HL-60 (cell line): ENCODE results near the gene TRIM47.

Experiments
- DNase-seq, 2 experiments: peaks; one replicate each; pipeline ENCODE4 v3.0.0-alpha.2; 2010 to 2020; ENCODE audit warnings: low read depth in 1 of 2, low spot score in 1 of 2
- H3K27ac ChIP-seq: fragments of 250-450 bp; sonication (Bioruptor Pico); replicated peaks from 2 replicates; pipeline ENCODE4 v1.5.1; 2020; ENCODE audit warnings: mild to moderate bottlenecking, moderate library complexity
- H3K27me3 ChIP-seq: fragments of 250-450 bp; sonication (Bioruptor Pico); 2 replicates; pipeline ENCODE4 v1.5.1; 2021; ENCODE audit warnings: mild to moderate bottlenecking, moderate library complexity; ENCODE audit not compliant: insufficient read depth, poor library complexity, severe bottlenecking
- H3K4me3 ChIP-seq: replicated peaks from 2 replicates; pipeline ENCODE4 v1.5.1; 2011; ENCODE audit warnings: mild to moderate bottlenecking, control low read depth, low read length; ENCODE audit not compliant: insufficient read depth
- GABPA ChIP-seq: IDR thresholded peaks from 2 replicates; pipeline ENCODE4 v1.6.1; 2012; ENCODE audit warnings: low read depth
- POLR2AphosphoS5 ChIP-seq: IDR thresholded peaks from 2 replicates; pipeline ENCODE4 v1.6.1; 2012; ENCODE audit warnings: low read depth
- SPI1 ChIP-seq: IDR thresholded peaks from 2 replicates; pipeline ENCODE4 v1.6.1; 2012; ENCODE audit warnings: low read depth, mild to moderate bottlenecking, borderline replicate concordance
- long read RNA-seq: library from polyadenylated mRNA; unstranded; transcript quantifications from one replicate; pipeline ENCODE4 v2.0.0, GENCODE V29; 2020
- TF ChIP-seq, protein P1 (sequence below): IDR thresholded peaks from 2 replicates; pipeline ENCODE4 v1.6.1; 2012; ENCODE audit warnings: low read depth; ENCODE audit not compliant: insufficient replicate concordance
- TF ChIP-seq, protein P2 (sequence below): IDR thresholded peaks from one replicate; pipeline ENCODE4 v1.5.1; 2011; ENCODE audit warnings: low read length, control low read depth, inconsistent platforms; ENCODE audit not compliant: insufficient read depth

Gene TRIM47, protein sequence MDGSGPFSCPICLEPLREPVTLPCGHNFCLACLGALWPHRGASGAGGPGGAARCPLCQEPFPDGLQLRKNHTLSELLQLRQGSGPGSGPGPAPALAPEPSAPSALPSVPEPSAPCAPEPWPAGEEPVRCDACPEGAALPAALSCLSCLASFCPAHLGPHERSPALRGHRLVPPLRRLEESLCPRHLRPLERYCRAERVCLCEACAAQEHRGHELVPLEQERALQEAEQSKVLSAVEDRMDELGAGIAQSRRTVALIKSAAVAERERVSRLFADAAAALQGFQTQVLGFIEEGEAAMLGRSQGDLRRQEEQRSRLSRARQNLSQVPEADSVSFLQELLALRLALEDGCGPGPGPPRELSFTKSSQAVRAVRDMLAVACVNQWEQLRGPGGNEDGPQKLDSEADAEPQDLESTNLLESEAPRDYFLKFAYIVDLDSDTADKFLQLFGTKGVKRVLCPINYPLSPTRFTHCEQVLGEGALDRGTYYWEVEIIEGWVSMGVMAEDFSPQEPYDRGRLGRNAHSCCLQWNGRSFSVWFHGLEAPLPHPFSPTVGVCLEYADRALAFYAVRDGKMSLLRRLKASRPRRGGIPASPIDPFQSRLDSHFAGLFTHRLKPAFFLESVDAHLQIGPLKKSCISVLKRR
- long read RNA-seq: 0 reads

DNA sequence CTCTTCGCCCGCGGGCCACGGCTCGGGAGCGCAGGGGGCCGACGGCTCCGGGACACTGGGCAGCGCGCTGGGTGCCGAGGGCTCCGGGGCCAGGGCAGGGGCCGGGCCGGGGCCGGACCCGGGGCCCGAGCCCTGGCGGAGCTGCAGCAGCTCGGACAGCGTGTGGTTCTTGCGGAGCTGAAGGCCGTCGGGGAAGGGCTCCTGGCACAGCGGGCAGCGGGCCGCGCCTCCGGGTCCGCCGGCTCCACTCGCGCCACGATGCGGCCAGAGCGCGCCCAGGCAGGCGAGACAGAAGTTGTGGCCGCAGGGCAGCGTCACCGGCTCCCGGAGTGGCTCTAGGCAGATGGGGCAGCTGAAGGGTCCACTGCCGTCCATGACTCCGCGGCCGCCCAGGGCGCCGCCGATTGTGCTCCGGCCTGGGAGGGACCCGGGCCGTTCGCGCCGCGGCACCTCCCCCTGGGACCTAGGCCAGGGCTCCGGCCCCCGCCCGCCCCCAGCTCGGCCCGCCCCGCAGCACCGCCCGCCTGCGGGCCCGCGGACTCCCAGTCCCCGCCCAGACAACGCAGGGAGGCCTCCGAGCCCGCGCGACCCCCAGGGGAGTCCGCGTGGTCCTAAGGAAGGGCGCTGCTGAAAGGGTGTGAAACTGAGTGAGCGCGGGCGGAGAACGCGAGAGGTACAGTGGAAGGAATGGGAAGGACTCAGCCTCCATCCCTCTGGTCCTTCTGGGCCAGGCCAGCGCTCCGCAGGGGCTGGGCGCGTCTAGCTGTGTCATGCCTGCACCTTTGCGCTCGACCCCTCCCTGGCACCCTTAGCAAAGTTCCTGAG lies at the start of gene TRIM47:
Gene TRIM47 (minus strand): TSS at position 408 of the 825 bp plus-strand sequence. CDS start 33 bp downstream, at position 375.
- no peak for DNase-seq
- no peak for TF ChIP-seq SPI1
- Histone ChIP-seq H3K27me3 (peaks cover 9% of the 10 kb centered on the region), H3K27ac (no peak within 1 kb of the TSS), H3K4me3 (no peak within 1 kb of the TSS; the same call in 1 of the 2 replicates)

DNA sequence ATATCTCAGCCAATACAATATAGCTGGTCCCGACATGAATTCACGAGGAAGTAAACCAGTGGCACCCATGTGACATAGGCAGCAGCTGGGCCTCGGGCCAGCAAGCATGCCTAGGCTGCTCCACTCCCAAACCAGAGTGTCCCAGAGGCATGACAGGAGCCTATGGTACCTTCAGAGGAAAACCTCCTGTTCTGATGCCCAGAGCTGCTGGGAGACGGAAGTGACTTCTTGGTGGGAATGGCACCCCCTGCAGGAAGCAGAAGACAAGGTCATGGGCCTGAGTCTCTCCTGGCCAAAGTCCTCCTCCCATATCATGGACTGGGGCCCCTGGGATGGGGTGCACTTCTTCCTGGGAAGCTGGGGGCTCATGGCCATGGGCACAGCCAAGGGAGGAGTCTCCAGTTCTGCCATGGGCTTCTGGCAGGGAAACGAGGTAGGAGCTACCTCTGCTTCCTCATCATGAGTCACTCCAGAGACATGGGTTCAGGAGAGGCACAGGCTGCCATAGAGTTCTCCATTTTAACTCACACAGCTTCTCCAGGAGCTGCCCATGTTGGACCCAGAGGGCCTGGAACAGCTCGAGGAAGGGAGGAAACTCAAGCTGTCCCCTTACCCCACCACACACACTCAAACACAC lies 49.0 kb upstream of the TRIM47 start:
- peak in 1 of 2 experiments; percentile 43 for DNase-seq
- H3K4me3 ChIP-seq: no peak overlapping the region
- H3K27me3 ChIP-seq: no peaks in the 10 kb centered on the region
- TF ChIP-seq, protein P1, sequence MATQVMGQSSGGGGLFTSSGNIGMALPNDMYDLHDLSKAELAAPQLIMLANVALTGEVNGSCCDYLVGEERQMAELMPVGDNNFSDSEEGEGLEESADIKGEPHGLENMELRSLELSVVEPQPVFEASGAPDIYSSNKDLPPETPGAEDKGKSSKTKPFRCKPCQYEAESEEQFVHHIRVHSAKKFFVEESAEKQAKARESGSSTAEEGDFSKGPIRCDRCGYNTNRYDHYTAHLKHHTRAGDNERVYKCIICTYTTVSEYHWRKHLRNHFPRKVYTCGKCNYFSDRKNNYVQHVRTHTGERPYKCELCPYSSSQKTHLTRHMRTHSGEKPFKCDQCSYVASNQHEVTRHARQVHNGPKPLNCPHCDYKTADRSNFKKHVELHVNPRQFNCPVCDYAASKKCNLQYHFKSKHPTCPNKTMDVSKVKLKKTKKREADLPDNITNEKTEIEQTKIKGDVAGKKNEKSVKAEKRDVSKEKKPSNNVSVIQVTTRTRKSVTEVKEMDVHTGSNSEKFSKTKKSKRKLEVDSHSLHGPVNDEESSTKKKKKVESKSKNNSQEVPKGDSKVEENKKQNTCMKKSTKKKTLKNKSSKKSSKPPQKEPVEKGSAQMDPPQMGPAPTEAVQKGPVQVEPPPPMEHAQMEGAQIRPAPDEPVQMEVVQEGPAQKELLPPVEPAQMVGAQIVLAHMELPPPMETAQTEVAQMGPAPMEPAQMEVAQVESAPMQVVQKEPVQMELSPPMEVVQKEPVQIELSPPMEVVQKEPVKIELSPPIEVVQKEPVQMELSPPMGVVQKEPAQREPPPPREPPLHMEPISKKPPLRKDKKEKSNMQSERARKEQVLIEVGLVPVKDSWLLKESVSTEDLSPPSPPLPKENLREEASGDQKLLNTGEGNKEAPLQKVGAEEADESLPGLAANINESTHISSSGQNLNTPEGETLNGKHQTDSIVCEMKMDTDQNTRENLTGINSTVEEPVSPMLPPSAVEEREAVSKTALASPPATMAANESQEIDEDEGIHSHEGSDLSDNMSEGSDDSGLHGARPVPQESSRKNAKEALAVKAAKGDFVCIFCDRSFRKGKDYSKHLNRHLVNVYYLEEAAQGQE: no peak
- TF ChIP-seq POLR2AphosphoS5: no peak
- TF ChIP-seq, protein P2, sequence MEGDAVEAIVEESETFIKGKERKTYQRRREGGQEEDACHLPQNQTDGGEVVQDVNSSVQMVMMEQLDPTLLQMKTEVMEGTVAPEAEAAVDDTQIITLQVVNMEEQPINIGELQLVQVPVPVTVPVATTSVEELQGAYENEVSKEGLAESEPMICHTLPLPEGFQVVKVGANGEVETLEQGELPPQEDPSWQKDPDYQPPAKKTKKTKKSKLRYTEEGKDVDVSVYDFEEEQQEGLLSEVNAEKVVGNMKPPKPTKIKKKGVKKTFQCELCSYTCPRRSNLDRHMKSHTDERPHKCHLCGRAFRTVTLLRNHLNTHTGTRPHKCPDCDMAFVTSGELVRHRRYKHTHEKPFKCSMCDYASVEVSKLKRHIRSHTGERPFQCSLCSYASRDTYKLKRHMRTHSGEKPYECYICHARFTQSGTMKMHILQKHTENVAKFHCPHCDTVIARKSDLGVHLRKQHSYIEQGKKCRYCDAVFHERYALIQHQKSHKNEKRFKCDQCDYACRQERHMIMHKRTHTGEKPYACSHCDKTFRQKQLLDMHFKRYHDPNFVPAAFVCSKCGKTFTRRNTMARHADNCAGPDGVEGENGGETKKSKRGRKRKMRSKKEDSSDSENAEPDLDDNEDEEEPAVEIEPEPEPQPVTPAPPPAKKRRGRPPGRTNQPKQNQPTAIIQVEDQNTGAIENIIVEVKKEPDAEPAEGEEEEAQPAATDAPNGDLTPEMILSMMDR: peak; percentile 7
- no peak for TF ChIP-seq GABPA
- H3K27ac ChIP-seq: no peak overlapping the region

DNA sequence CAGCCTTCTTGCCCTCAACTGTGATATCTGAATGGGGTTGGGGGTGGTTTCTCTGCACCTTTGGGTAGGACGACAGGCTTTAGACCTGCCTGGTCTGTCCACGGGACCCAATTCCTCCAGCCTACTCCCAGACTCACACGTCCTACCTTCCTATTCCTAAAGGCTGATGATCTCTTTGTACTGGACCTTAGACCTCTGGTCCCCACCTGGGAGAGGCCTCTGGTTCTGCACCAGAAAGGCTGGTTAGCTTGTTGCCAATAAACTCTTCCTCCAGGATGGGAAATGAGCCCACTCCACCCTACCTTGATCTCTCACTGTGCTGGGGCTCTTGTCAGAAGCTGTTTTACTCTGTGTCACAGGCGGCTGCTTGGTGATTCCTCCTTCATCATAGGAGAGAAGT lies 48.1 kb upstream of the TRIM47 start:
- no peak overlapping the region for H3K27ac ChIP-seq
- no peak for TF ChIP-seq GABPA
- TF ChIP-seq, protein P2: no peak
- TF ChIP-seq, protein P1: no peak
- TF ChIP-seq SPI1: no peak
- TF ChIP-seq POLR2AphosphoS5: no peak
- H3K4me3 ChIP-seq: no peak overlapping the region
- H3K27me3 ChIP-seq: no peaks in the 10 kb centered on the region
- no peak for DNase-seq
